Osteoblast (primary cell): ENCODE results near the gene SLC12A8. TPM values are rescaled to one million over a fixed set of nuclear protein-coding genes. Genes with fewer than 3 reads are reported as not detected.

Experiments used
- DNase-seq: peaks from one replicate; pipeline ENCODE4 v3.0.0; 2011; ENCODE audit warnings: low spot score, mixed read lengths; ENCODE audit not compliant: insufficient read length; ENCODE audit errors: missing footprints
- H2AFZ ChIP-seq: 2 replicates; pipeline ENCODE4 v1.6.0; 2011; ENCODE audit warnings: mild to moderate bottlenecking, low read length
- H3K27ac ChIP-seq: 2 replicates; pipeline ENCODE4 v1.5.1; 2011; ENCODE audit warnings: mild to moderate bottlenecking, low read depth, low read length, moderate library complexity
- H3K27me3 ChIP-seq: 2 replicates; pipeline ENCODE4 v1.6.0; 2012; ENCODE audit warnings: mild to moderate bottlenecking, control low read depth, inconsistent platforms, low read length, moderate library complexity; ENCODE audit not compliant: insufficient read depth
- H3K36me3 ChIP-seq: 2 replicates; pipeline ENCODE4 v1.5.1; 2011; ENCODE audit warnings: mild to moderate bottlenecking, low read length, control low read depth, moderate library complexity; ENCODE audit not compliant: insufficient read depth
- H3K4me1 ChIP-seq: 2 replicates; pipeline ENCODE4 v1.5.1; 2011; ENCODE audit warnings: mild to moderate bottlenecking, low read length, control low read depth, moderate library complexity; ENCODE audit not compliant: insufficient read depth
- H3K4me2 ChIP-seq: 2 replicates; pipeline ENCODE4 v1.6.0; 2011; ENCODE audit warnings: mild to moderate bottlenecking, low read length; ENCODE audit not compliant: insufficient read depth
- H3K4me3 ChIP-seq: fragments of 200-600 bp; sonication (generic); 3 replicates; pipeline ENCODE4 v1.5.1; 2012; ENCODE audit warnings: mild to moderate bottlenecking, low read length, inconsistent platforms; ENCODE audit not compliant: insufficient read depth
- H3K79me2 ChIP-seq: 2 replicates; pipeline ENCODE4 v1.6.0; 2012; ENCODE audit warnings: mild to moderate bottlenecking, low read length, control low read depth, inconsistent platforms; ENCODE audit not compliant: insufficient read depth
- H3K9me3 ChIP-seq: 2 replicates; pipeline ENCODE4 v1.5.1; 2011; ENCODE audit warnings: low read depth, low read length, control low read depth
- H4K20me1 ChIP-seq: 2 replicates; pipeline ENCODE4 v1.6.0; 2012; ENCODE audit warnings: mild to moderate bottlenecking, low read length, control low read depth; ENCODE audit not compliant: insufficient read depth
- total RNA-seq: library from RNA; depleted of rRNA; stranded (reverse); fragments of >200 nt; gene quantifications from 2 replicates; pipeline ENCODE4 v1.2.3, GENCODE V29; 2012
- TF ChIP-seq, protein P1 (sequence below): IDR thresholded peaks from 2 replicates; pipeline ENCODE4 v1.5.1; 2011; ENCODE audit warnings: mild to moderate bottlenecking, low read depth, low read length, moderate library complexity; ENCODE audit errors: extremely low read depth

SLC12A8 gene
- total RNA-seq, 1 donor: 36.2 TPM

- Histone ChIP-seq H3K27ac (no peak overlapping the region), H3K36me3 (no peaks in the 10 kb centered on the region), H3K4me3 (no peak overlapping the region), H3K4me1 (no peaks in the 10 kb centered on the region), H4K20me1 (no peaks in the 10 kb centered on the region), H2AFZ (no peak overlapping the region), H3K4me2 (no peak overlapping the region), H3K27me3 (no peaks in the 10 kb centered on the region), H3K9me3 (no peaks in the 10 kb centered on the region), H3K79me2 (no peaks in the 10 kb centered on the region)
- TF ChIP-seq, protein P1, sequence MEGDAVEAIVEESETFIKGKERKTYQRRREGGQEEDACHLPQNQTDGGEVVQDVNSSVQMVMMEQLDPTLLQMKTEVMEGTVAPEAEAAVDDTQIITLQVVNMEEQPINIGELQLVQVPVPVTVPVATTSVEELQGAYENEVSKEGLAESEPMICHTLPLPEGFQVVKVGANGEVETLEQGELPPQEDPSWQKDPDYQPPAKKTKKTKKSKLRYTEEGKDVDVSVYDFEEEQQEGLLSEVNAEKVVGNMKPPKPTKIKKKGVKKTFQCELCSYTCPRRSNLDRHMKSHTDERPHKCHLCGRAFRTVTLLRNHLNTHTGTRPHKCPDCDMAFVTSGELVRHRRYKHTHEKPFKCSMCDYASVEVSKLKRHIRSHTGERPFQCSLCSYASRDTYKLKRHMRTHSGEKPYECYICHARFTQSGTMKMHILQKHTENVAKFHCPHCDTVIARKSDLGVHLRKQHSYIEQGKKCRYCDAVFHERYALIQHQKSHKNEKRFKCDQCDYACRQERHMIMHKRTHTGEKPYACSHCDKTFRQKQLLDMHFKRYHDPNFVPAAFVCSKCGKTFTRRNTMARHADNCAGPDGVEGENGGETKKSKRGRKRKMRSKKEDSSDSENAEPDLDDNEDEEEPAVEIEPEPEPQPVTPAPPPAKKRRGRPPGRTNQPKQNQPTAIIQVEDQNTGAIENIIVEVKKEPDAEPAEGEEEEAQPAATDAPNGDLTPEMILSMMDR: no peak
- no peak for DNase-seq
Measured at GRCh38 chr3:125177746-125178145, 34.8 kb downstream of the SLC12A8 start.

GRCh38 chr3:125175295-125176078 lies 37.1 kb downstream of the SLC12A8 start:
- Histone ChIP-seq H3K36me3 (no peaks in the 10 kb centered on the region), H3K27me3 (no peaks in the 10 kb centered on the region), H3K9me3 (no peaks in the 10 kb centered on the region), H3K4me1 (no peaks in the 10 kb centered on the region), H3K4me3 (no peak overlapping the region), H3K27ac (no peak overlapping the region), H3K4me2 (no peak overlapping the region), H2AFZ (peak overlapping the region; percentile 22), H3K79me2 (no peaks in the 10 kb centered on the region), H4K20me1 (no peaks in the 10 kb centered on the region)
- TF ChIP-seq, protein P1: no peak
- DNase-seq: no peak

GRCh38 chr3:125172346-125172745 lies 40.2 kb downstream of the SLC12A8 start:
- Histone ChIP-seq H3K27ac (no peak overlapping the region), H3K4me2 (no peak overlapping the region), H3K9me3 (no peaks in the 10 kb centered on the region), H3K4me1 (peaks cover 8% of the 10 kb centered on the region), H3K27me3 (no peaks in the 10 kb centered on the region), H3K36me3 (no peaks in the 10 kb centered on the region), H2AFZ (no peak overlapping the region), H3K4me3 (no peak overlapping the region), H3K79me2 (no peaks in the 10 kb centered on the region), H4K20me1 (no peaks in the 10 kb centered on the region)
- no peak for DNase-seq
- TF ChIP-seq, protein P1: no peak

- Histone ChIP-seq H3K4me3 (no peak overlapping the region), H3K9me3 (no peaks in the 10 kb centered on the region), H4K20me1 (no peaks in the 10 kb centered on the region), H3K4me1 (peaks cover 10% of the 10 kb centered on the region), H3K36me3 (no peaks in the 10 kb centered on the region), H2AFZ (no peak overlapping the region), H3K4me2 (no peak overlapping the region), H3K27me3 (no peaks in the 10 kb centered on the region), H3K27ac (no peak overlapping the region), H3K79me2 (no peaks in the 10 kb centered on the region)
- DNase-seq: no peak
- TF ChIP-seq, protein P1: no peak
Measured at GRCh38 chr3:125168711-125169393, 43.7 kb downstream of the SLC12A8 start.
